ENCODE measurements around the gene TTLL12.

The TTLL12 gene

DNA sequence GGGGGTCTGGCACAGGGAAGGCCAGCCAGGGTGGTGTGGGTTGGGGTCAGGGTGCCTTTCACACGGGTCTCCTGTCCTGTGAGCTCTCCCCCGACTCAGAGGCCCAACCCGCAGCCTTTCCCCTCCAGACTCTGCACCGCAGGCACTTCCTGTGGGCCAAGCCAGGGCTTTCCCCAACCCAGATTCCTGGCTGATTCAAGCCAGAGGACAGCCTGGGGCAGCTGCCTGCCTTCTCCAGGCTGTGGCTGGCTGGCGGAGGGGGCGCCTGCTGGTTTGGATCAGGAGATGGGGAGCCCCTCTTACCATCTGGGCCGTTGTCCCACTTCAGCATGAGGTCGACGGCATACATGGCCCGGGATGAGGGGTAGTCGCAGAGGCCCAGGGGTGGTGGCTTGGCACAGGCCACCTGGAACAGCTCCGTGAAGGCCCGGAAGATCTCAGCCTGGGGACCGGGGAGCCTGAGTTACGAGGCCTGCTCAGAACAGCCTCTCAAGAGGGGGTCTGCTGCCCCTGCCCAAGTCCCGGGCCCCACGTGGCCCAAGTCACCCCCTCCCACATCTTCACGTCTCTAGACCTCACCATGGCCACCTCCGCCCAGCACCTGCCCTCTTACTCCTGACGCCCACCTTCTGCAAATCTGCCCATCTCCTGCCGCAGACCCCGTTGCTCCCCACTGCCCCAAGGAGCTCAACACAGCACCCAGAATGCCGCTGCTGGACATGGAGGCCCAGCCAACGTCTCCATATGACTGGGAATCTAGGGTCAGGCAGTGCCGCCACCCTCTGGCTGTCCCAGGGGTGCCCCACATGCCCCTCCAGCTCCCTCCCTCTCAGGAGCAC lies 18.2 kb downstream of the TTLL12 start:
- DNase-seq (ENCODE audit: insufficient read length) (no peak), FAIRE-seq (no peak)
- TF ChIP-seq POLR2AphosphoS5 (IDR thresholded peaks at IDR 0.05; ENCODE audit: low read depth, low read length) = no peak
- TF ChIP-seq TAF1 (IDR thresholded peaks at IDR 0.05; ENCODE audit: borderline replicate concordance, low read depth, low read length) = no peak
- no peak for TF ChIP-seq POLR2A (IDR thresholded peaks at IDR 0.05; ENCODE audit: low read depth, low read length)

DNA sequence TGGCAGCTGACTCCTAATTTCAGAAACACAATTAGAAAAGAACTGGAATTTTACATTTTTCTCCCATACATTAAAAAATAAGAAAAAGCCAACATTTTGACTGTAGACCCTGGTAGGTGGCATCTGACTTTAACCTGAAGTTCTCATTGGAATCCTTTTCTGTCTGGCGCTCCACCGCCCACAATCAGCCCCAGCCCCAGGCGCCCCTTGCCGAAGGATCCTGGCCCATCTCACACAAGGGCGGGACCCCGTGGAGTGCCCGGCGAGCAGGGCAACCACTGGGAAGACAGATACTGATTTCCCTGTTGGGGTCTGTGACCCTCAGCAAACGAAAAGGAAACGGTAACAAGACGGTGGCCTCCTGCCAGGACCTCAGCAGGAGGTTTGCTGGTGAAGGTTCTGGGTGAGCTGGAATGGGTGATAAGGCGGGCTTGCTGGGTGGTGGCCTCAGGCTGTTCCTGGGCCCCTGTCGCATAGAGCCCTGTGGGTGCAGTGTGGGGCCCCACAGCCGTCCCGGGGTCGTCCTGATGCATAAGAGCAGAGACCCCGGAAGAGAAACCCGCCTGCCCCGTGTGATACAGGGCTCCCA lies 19.8 kb downstream of the TTLL12 start:
- TF ChIP-seq POLR2AphosphoS5 (IDR thresholded peaks at IDR 0.05; ENCODE audit: low read depth, low read length) (no peak), TAF1 (IDR thresholded peaks at IDR 0.05; ENCODE audit: borderline replicate concordance, low read depth, low read length) (no peak), POLR2A (IDR thresholded peaks at IDR 0.05; ENCODE audit: low read depth, low read length) (no peak)
- DNase-seq (ENCODE audit: insufficient read length) = no peak
- no peak for FAIRE-seq

GRCh38 chr22:43166132-43166930 lies 20.6 kb downstream of the TTLL12 start:
- no peak for TF ChIP-seq POLR2AphosphoS5 (IDR thresholded peaks at IDR 0.05; ENCODE audit: low read depth, low read length)
- no peak for TF ChIP-seq POLR2A (IDR thresholded peaks at IDR 0.05; ENCODE audit: low read depth, low read length)
- no peak for TF ChIP-seq TAF1 (IDR thresholded peaks at IDR 0.05; ENCODE audit: borderline replicate concordance, low read depth, low read length)
- FAIRE-seq = no peak

DNA sequence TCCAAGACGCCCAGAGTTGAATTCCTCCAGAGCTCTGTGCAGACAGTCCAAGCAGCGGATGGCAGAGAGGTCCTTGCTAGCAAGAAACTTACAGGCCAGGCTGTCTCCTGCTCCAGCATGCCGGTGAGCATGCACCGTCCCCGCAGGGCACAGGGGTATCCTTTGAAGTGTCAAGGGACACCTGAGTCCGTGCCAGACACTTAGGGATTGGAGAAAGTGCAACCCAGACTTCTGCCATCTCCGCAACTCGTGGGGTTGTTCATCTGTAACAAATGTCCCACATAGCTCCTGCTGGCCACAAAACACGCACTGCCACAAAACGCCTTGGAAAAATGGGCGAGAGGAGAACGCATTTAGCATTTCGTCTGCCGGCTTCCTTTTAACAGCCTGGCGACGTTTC lies 22.3 kb downstream of the TTLL12 start:
- no peak for DNase-seq (ENCODE audit: insufficient read length)
- no peak for FAIRE-seq
- TF ChIP-seq POLR2A (IDR thresholded peaks at IDR 0.05; ENCODE audit: low read depth, low read length) = no peak
- TF ChIP-seq POLR2AphosphoS5 (IDR thresholded peaks at IDR 0.05; ENCODE audit: low read depth, low read length) = no peak
- no peak for TF ChIP-seq TAF1 (IDR thresholded peaks at IDR 0.05; ENCODE audit: borderline replicate concordance, low read depth, low read length)

More at GRCh38 chr22:43166132-43166930, 20.6 kb downstream of the TTLL12 start:
- DNase-seq (ENCODE audit: insufficient read length) = no peak

DNA sequence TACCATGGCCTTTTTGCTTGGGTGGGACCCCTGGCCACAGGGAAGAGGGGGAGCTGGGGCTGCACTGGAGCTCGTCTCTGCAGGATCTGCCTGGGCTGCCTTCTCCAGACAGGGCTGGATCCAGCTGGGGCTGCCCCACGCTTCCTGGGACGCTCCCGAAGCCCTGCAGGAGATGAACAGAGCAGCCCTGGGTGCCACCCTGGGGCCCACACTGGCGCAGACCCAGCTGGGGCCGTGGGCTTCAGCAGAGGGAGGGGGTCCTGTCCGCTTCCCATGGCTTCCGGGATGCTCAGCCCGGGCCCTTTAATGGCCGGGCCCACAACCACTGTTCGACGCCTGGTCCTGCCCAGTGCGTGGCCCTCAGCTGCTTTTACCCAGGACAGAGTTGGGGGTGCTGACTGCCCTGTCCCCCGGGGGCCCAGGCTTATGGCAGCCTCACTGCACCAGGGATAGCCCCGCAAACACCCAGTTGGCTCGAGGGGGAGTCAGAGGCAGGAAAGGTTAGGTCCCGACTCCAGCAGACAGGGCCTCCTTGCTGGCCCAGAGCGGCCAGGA lies 23.6 kb downstream of the TTLL12 start:
- DNase-seq (ENCODE audit: insufficient read length) (no peak), FAIRE-seq (no peak)
- TF ChIP-seq POLR2AphosphoS5 (IDR thresholded peaks at IDR 0.05; ENCODE audit: low read depth, low read length) = no peak

DNA sequence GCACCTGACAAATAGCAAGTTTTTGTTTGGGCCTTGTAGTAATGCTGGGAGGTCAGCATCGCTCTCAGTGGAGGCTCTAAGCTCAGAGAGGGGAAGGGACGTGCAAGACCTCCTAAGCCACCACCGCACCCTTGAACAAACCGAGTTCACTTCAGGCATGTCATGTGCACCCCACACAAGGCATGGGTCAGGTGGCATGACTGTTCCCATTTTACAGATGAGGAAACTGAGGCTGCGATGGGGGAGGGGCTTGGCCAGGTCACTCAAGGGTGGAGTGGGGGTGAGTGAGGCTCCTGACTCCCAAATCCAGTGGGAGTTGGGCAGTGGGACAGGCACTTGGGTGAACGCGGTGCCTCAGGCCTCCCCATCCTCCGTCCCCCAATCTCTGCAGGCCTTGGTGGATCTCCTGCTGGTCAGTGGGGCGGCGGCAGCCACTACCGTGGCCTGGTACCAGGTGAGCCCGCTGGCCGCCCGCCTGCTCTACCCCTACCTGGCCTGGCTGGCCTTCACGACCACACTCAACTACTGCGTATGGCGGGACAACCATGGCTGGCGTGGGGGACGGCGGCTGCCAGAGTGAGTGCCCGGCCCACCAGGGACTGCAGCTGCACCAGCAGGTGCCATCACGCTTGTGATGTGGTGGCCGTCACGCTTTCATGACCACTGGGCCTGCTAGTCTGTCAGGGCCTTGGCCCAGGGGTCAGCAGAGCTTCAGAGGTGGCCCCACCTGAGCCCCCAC lies 24.4 kb downstream of the TTLL12 start:
- no peak for FAIRE-seq
- TF ChIP-seq POLR2AphosphoS5 (IDR thresholded peaks at IDR 0.05; ENCODE audit: low read depth, low read length) (no peak), POLR2A (IDR thresholded peaks at IDR 0.05; ENCODE audit: low read depth, low read length) (no peak), TAF1 (IDR thresholded peaks at IDR 0.05; ENCODE audit: borderline replicate concordance, low read depth, low read length) (no peak)
- no peak for DNase-seq (ENCODE audit: insufficient read length)

DNA sequence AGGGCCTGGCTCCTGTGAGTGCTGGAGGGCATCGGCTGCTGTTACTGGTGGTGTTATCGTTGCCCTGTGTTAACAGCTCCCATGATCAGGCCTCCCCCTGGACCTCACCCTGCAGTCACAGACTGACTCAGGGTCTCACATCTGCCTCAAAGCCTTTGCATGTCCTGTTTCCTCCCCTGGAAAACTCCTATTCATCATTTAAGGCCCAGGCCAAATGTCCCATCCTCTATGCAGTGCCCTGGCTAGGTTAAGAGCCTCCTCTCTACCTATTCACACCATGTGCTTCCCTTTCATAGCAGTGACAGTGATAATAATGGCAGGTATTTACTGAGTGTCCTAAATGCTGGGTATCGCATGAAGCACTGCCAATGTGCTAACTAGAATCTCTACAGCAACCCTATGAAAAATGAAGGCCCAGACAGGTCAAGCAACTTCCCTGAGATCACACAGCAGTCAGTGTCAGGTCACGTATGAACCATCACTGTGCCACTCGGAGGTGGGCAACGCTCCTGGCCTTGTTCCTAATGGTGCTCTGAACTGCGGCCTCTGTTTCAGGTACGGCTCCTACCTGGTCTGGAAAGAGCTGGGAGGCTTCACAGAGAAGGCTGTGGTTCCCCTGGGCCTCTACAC lies 26.3 kb downstream of the TTLL12 start:
- FAIRE-seq = no peak

DNA sequence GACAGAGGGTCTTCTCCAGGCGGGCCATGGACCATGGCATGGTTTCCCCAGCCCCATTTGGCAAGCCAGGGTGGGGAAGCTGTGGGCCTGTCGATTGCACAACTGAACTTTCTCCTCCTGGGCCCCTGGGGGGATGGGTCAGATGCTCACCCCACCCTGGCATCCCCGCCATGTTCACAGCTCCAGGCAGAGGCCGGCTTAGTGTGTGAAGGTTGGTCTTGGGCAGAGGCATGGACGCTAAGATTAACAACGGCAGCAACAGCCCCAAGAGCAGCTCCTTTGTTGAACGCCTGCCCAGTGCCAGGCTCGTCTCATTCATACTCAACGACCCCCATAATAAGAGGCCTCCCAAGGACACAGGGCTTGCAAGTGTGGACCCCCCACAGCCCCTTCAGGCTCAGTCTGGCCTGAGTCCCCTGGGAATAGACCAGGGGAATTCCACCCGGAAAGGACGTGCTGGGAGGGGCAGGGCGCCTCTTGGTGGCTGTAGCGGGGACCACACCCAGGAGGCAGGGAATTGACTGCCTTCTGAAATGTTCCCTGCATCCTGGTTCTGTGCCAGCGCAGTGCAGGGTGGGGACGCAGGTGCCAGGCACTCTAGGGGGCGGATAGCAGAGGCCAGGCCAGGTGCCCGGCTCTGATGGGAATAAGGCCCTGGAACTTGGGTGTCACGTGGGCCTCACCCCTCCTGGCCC lies 27.3 kb downstream of the TTLL12 start:
- no peak for DNase-seq (ENCODE audit: insufficient read length)
- no peak for FAIRE-seq
- TF ChIP-seq POLR2AphosphoS5 (IDR thresholded peaks at IDR 0.05; ENCODE audit: low read depth, low read length) = no peak
- TF ChIP-seq POLR2A (IDR thresholded peaks at IDR 0.05; ENCODE audit: low read depth, low read length) = no peak
- no peak for TF ChIP-seq TAF1 (IDR thresholded peaks at IDR 0.05; ENCODE audit: borderline replicate concordance, low read depth, low read length)

More for the DNA sequence above, 26.3 kb downstream of the TTLL12 start:
- TF ChIP-seq TAF1 (IDR thresholded peaks at IDR 0.05; ENCODE audit: borderline replicate concordance, low read depth, low read length) (no peak), POLR2A (IDR thresholded peaks at IDR 0.05; ENCODE audit: low read depth, low read length) (no peak), POLR2AphosphoS5 (IDR thresholded peaks at IDR 0.05; ENCODE audit: low read depth, low read length) (no peak)
- DNase-seq (ENCODE audit: insufficient read length) = no peak

GRCh38 chr22:43158778-43159483 lies 28.0 kb downstream of the TTLL12 start:
- TF ChIP-seq POLR2AphosphoS5 (IDR thresholded peaks at IDR 0.05; ENCODE audit: low read depth, low read length) (no peak), TAF1 (IDR thresholded peaks at IDR 0.05; ENCODE audit: borderline replicate concordance, low read depth, low read length) (no peak), POLR2A (IDR thresholded peaks at IDR 0.05; ENCODE audit: low read depth, low read length) (no peak)
- no peak for FAIRE-seq
- DNase-seq (ENCODE audit: insufficient read length) = no peak

All from GM12892 (cell line).